BLaER1 treated with 17β-estradiol and CSF1 and Interleukin-3, amounts not matched to agents 10 nM and 100 nM (cell line): ENCODE data around the gene BUB3.

ENCODE experiments used
- H3K27ac ChIP-seq, 11 experiments: shearing (Covaris generic); formaldehyde crosslinking; 2 replicates each; pipeline ENCODE4 v1.8.1; 2022
- H3K27me3 ChIP-seq, 11 experiments: shearing (Covaris generic); formaldehyde crosslinking; 2 replicates each; pipeline ENCODE4 v1.8.1; 2022
- H3K36me3 ChIP-seq, 11 experiments: shearing (Covaris generic); formaldehyde crosslinking; 2 replicates each; pipeline ENCODE4 v1.8.1; 2022
- H3K4me1 ChIP-seq, 10 experiments: shearing (Covaris generic); formaldehyde crosslinking; 2 replicates each; pipeline ENCODE4 v1.8.1; 2022
- H3K4me2 ChIP-seq, 11 experiments: shearing (Covaris generic); formaldehyde crosslinking; 2 replicates each; pipeline ENCODE4 v1.8.1; 2022
- H3K4me3 ChIP-seq, 10 experiments: shearing (Covaris generic); formaldehyde crosslinking; 2 replicates each; pipeline ENCODE4 v1.8.1; 2022
- H3K9ac ChIP-seq, 11 experiments: shearing (Covaris generic); formaldehyde crosslinking; 2 replicates each; pipeline ENCODE4 v1.8.1; 2022
- H3K9me3 ChIP-seq, 11 experiments: shearing (Covaris generic); formaldehyde crosslinking; replicated peaks in 1 of 11; 2 replicates each; pipeline ENCODE4 v1.8.1; 2022
- H4K20me1 ChIP-seq, 11 experiments: shearing (Covaris generic); formaldehyde crosslinking; 2 replicates each; pipeline ENCODE4 v1.8.1; 2022
- Cebpa-rat ChIP-seq, 11 experiments: shearing (Covaris generic); IDR thresholded peaks; 2 replicates each; pipeline ENCODE4 v1.8.1; 2022

BUB3 gene, protein sequence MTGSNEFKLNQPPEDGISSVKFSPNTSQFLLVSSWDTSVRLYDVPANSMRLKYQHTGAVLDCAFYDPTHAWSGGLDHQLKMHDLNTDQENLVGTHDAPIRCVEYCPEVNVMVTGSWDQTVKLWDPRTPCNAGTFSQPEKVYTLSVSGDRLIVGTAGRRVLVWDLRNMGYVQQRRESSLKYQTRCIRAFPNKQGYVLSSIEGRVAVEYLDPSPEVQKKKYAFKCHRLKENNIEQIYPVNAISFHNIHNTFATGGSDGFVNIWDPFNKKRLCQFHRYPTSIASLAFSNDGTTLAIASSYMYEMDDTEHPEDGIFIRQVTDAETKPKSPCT

DNA sequence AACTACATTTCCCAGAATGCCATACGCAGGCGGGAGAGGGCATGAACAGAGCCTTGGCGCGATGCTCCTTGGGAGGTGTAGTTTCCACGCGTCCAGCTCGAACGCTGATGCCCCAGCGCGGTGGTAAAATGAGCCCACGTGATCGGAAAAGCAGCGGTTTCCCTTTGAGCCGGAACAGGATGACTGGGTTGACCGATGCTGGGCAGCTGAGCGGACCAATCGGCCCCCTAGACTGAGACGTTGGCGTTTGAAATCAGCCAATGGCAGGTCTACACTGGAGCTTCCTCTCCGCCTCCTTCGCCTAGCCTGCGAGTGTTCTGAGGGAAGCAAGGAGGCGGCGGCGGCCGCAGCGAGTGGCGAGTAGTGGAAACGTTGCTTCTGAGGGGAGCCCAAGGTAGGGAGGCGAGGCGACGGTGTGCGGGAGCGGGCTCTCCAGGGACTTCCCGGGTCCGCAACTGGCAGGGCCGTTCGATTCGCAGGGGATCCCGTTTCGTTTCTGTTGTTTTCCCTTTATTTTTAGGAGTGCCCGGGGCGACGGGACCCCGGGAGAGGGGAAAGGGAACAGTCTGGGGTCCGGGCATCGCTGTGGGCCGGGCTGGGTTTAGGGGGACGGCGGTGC, at the start of gene BUB3:
TSS of gene BUB3 (plus strand) at position 311 of the 619 bp plus-strand sequence. CDS start 516 bp downstream, outside the sequence.
- Histone ChIP-seq H3K27me3 (peaks cover 44 to 46% (median 45%) of the 10 kb centered on the region in 11 experiments), H3K9me3 (peaks cover 0 to 7% (median 0%) of the 10 kb centered on the region in 11 experiments; a peak in 4 of 22 replicates), H3K36me3 (peaks cover 29 to 44% (median 40%) of the 10 kb centered on the region in 11 experiments), H3K9ac (peak within 1 kb of the TSS; percentile 85 to 99 (median 96)), H3K4me3 (peak within 1 kb of the TSS; percentile 83 to 98 (median 94)), H3K4me1 (peaks cover 59 to 70% (median 63%) of the 10 kb centered on the region in 10 experiments), H3K27ac (peak within 1 kb of the TSS; percentile 65 to 99 (median 94)), H3K4me2 (peak within 1 kb of the TSS; percentile 72 to 93 (median 86)), H4K20me1 (peaks cover 42 to 73% (median 71%) of the 10 kb centered on the region in 11 experiments; a peak in 21 of 22 replicates)
- TF ChIP-seq Cebpa-rat (IDR thresholded peaks at IDR 0.05) = no peak

DNA sequence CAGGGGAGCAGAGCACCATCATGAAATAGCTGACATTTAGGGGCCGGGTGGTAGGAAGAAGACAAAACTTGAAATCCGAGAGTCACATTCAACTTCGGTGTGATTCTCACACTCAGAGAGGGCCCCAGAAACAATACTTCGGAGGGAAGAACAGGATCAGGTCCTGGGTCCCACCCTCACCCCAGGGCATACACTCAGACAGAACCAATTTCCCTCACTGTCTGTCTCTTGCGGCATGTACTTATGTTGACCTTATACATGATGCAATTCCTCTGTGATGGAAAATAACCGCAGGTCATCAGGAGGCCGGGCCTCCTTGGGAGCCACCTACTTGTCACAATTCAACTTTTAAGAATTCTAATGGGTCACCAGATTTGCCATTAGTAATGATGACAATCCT, 44.7 kb upstream of the BUB3 start:
- no peak for TF ChIP-seq Cebpa-rat (IDR thresholded peaks at IDR 0.05)
- Histone ChIP-seq H3K27ac (no peak overlapping the region), H3K4me3 (no peak overlapping the region), H3K4me2 (no peak overlapping the region), H3K9ac (no peak overlapping the region), H3K27me3 (no peaks in the 10 kb centered on the region), H3K36me3 (no peaks in the 10 kb centered on the region), H4K20me1 (no peaks in the 10 kb centered on the region), H3K9me3 (no peaks in the 10 kb centered on the region; a peak in 1 of 22 replicates), H3K4me1 (no peaks in the 10 kb centered on the region)

DNA sequence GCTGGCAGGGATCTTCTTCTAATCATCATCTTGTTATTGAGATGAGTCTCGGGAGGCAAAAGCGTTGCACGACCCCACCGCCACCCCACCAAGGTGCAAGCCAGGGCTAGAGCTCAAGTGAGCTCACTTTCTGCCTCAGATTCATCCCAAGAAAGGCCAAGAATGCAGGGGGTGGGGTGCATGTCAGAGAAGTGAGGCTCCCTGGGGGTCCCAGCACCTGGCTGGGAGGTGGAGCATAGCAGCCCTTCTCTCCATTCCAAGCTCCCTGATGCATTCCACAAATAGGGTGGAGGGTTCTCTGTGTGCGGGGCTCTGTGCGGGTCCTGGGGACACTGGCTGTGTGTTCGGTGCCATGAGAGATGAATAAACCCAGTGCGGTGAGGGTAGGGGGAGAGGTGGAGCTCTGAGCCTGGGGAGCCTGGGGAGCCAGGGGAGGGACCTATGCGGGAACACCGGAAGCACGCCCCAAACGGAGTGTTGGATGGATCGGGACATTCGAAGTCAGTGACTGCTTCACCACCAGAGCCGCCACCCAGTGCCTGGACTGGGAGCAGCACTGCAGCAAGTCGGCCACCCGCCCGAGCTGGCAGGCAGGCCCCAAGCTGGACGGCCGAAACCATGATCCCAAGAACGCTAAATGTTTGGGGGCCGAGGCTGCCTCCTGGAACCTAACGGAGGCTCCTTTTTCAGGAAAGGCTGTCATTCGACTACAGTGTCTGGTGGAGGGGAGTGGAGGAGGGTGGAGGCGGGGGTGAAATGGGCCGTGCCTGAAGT, 36.4 kb upstream of the BUB3 start:
- H3K27me3 ChIP-seq = peaks cover 0 to 18% (median 13%) of the 10 kb centered on the region in 11 experiments; a peak in 17 of 22 replicates
- no peak for TF ChIP-seq Cebpa-rat (IDR thresholded peaks at IDR 0.05)
- no peak overlapping the region for H3K27ac ChIP-seq
- no peaks in the 10 kb centered on the region for H3K36me3 ChIP-seq
- H3K4me2 ChIP-seq = peak overlapping the region in 2 of 11 experiments; percentile 6 to 30; a peak in 1 of 22 replicates
- H4K20me1 ChIP-seq = no peaks in the 10 kb centered on the region
- H3K4me1 ChIP-seq = no peaks in the 10 kb centered on the region
- H3K4me3 ChIP-seq = no peak overlapping the region
- no peak overlapping the region for H3K9ac ChIP-seq
- no peaks in the 10 kb centered on the region for H3K9me3 ChIP-seq

DNA sequence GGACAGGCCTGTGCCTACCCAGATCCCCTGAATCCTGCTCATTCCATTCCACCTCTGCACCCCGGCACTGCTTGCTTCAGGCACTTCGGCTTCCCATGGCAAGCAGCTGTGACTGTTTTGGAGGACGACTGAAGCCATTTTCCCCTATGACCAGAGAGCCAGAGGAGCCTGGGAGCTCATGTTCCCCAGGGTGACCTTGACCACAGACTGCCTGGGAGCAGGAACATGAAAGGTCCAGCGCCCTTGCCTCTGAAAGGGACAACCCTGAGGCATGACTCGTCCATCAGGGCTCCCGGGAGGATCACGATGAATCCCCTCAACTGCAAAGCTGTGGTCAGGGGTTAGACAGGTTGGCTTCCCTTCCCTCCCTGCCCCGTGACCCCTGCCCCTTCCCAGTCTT, 35.1 kb upstream of the BUB3 start:
- no peak overlapping the region for H3K9ac ChIP-seq
- H3K4me2 ChIP-seq = no peak overlapping the region
- no peaks in the 10 kb centered on the region for H3K9me3 ChIP-seq
- H3K4me1 ChIP-seq = no peaks in the 10 kb centered on the region
- TF ChIP-seq Cebpa-rat (IDR thresholded peaks at IDR 0.05) = no peak
- H3K27ac ChIP-seq = no peak overlapping the region
- no peaks in the 10 kb centered on the region for H3K36me3 ChIP-seq
- no peak overlapping the region for H3K4me3 ChIP-seq
- no peaks in the 10 kb centered on the region for H4K20me1 ChIP-seq
- peaks cover 0 to 18% (median 13%) of the 10 kb centered on the region in 11 experiments; a peak in 17 of 22 replicates for H3K27me3 ChIP-seq

DNA sequence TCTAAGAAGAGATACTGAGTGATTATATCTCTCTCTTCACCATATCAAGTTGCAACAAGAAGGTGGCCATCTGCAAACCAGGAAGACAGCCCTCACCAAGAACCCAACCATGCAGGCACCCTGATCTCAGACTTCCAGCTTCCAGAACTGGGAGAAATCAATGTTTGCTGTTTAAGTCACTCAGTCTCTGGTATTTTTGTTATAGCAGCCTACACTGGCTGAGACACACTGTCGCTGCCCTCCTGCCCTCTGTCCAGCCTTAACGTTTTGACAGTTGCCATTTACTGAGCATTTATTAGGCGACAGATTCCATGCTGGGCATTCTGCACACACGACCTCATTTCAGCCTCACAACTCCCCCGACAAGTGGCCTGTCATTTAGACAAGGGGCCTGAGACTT, 28.0 kb upstream of the BUB3 start:
- Histone ChIP-seq H3K27ac (no peak overlapping the region), H4K20me1 (no peaks in the 10 kb centered on the region), H3K36me3 (no peaks in the 10 kb centered on the region), H3K27me3 (peaks cover 4 to 12% (median 8%) of the 10 kb centered on the region in 11 experiments), H3K4me3 (no peak overlapping the region), H3K9me3 (peaks cover 4 to 15% (median 8%) of the 10 kb centered on the region in 11 experiments; a peak in 14 of 22 replicates), H3K4me2 (no peak overlapping the region), H3K4me1 (peaks cover 0 to 11% (median 0%) of the 10 kb centered on the region in 10 experiments; a peak in 5 of 20 replicates), H3K9ac (no peak overlapping the region)
- TF ChIP-seq Cebpa-rat (IDR thresholded peaks at IDR 0.05) = no peak

DNA sequence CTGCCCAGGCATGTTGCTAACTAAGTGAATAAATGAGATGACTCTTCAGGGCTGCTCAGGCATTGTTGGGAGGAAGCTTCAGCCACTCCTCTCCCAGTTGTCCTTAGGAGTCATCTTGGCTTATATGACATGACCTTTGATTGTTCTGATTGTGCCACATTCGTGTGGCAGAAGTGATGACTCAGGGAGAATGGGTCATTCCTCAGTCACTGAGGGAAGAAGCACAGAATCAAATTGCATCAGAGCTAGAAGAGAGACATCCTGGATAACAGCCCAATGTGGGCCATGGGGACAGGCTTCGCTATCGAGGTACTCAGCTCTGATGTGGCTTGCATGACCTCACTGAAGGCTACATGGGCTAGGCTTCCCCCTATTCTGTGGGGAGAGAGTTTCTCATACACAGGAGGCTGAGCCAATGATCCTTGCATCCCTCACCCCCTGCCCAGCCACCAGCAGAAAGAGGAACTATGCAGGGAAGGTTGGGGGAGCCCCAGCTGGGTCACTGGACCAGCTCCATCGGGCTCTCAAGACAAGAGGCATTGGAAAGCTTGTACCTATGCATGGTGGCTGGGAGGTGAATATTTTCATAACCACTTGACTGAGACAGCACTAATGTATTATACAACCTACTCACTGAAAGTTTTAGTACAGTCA, 24.5 kb upstream of the BUB3 start:
- peaks cover 15 to 27% (median 17%) of the 10 kb centered on the region in 10 experiments for H3K4me1 ChIP-seq
- H4K20me1 ChIP-seq = peaks cover 0 to 25% (median 8%) of the 10 kb centered on the region in 11 experiments; a peak in 13 of 22 replicates
- no peak for TF ChIP-seq Cebpa-rat (IDR thresholded peaks at IDR 0.05)
- H3K4me3 ChIP-seq = no peak overlapping the region
- H3K9ac ChIP-seq = no peak overlapping the region
- peaks cover 4 to 18% (median 8%) of the 10 kb centered on the region in 11 experiments; a peak in 15 of 22 replicates for H3K9me3 ChIP-seq
- peaks cover 39 to 47% (median 43%) of the 10 kb centered on the region in 11 experiments for H3K27me3 ChIP-seq
- no peaks in the 10 kb centered on the region for H3K36me3 ChIP-seq
- peak overlapping the region in 3 of 11 experiments; percentile 20 to 52 (median 26); a peak in 5 of 22 replicates for H3K4me2 ChIP-seq
- H3K27ac ChIP-seq = no peak overlapping the region

DNA sequence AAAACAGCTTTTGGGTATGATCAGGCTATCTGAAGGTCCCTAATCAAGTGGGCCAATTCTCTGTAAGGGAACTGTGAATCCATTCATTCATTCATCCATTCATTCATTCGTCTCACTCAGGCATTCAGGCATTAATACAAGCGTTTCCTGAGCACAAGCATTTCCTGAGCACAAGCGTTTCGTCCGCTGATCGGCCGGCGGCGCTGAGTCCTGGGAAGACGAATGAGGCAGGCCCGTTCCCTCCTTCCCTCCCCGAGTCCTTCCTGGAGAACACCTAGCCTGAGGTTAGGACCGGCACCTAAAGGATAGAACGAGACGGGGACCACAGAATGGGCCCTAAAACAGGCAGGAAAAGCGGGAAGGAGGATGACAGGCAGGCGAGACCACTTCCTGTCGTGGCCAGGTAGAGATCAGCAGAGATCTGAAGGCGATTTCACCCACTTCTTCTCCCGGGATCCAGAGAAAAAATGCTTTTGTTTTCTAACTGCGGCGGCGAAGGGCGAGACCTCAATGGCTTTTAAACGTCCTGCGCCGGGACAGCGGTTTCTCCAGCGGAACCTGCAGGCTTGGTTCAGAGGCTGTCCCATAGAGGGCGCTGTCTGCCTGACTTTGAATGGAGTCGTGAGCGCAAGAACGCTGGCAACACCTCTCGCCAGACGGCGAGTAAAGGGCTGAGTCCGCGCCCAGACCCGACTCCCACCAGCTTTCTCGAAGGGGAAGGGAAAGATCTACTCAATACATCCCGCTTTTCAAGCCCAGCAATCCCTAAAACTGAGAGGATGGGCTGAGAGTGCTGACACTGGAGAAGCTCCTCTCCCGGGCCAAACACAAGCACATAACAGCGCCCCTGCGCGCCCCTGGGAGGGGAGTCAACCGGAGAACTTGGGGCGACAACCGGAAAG, 21.4 kb upstream of the BUB3 start:
- peak overlapping the region; percentile 40 to 61 (median 53) for H3K4me3 ChIP-seq
- H3K36me3 ChIP-seq = no peaks in the 10 kb centered on the region
- H3K9ac ChIP-seq = peak overlapping the region in 7 of 11 experiments; percentile 26 to 53 (median 42); a peak in 9 of 22 replicates
- TF ChIP-seq Cebpa-rat (IDR thresholded peaks at IDR 0.05) = no peak
- H3K27me3 ChIP-seq = peaks cover 70 to 78% (median 73%) of the 10 kb centered on the region in 11 experiments
- peak overlapping the region; percentile 79 to 99 (median 94) for H3K4me2 ChIP-seq
- peaks cover 0 to 52% (median 31%) of the 10 kb centered on the region in 11 experiments; a peak in 18 of 22 replicates for H4K20me1 ChIP-seq
- peaks cover 24 to 51% (median 41%) of the 10 kb centered on the region in 10 experiments for H3K4me1 ChIP-seq
- no peak overlapping the region for H3K27ac ChIP-seq
- peaks cover 10 to 32% (median 19%) of the 10 kb centered on the region in 11 experiments; a peak in 20 of 22 replicates for H3K9me3 ChIP-seq
